ENCODE data around the gene NRG4.

DNA sequence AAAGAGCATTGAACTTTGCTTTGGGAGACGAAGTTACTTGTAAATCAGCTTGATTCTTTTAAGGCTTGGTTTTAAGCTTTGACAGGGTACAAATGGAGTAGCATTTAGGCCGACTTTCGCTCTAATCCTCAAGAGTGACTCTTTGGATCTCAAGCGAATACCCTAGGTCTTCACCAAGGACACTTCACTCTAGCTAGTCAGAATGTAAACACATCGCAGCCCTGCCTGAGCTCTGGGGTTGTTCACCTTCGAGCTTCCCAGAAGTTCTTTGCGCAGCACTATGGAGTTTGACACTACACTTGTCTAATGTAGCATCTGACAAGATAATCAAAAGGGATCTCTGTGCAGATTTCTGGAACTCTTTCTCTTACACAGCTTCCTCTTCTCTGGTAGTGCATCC lies 22.3 kb downstream of the NRG4 start:
- TF ChIP-seq, protein P1, sequence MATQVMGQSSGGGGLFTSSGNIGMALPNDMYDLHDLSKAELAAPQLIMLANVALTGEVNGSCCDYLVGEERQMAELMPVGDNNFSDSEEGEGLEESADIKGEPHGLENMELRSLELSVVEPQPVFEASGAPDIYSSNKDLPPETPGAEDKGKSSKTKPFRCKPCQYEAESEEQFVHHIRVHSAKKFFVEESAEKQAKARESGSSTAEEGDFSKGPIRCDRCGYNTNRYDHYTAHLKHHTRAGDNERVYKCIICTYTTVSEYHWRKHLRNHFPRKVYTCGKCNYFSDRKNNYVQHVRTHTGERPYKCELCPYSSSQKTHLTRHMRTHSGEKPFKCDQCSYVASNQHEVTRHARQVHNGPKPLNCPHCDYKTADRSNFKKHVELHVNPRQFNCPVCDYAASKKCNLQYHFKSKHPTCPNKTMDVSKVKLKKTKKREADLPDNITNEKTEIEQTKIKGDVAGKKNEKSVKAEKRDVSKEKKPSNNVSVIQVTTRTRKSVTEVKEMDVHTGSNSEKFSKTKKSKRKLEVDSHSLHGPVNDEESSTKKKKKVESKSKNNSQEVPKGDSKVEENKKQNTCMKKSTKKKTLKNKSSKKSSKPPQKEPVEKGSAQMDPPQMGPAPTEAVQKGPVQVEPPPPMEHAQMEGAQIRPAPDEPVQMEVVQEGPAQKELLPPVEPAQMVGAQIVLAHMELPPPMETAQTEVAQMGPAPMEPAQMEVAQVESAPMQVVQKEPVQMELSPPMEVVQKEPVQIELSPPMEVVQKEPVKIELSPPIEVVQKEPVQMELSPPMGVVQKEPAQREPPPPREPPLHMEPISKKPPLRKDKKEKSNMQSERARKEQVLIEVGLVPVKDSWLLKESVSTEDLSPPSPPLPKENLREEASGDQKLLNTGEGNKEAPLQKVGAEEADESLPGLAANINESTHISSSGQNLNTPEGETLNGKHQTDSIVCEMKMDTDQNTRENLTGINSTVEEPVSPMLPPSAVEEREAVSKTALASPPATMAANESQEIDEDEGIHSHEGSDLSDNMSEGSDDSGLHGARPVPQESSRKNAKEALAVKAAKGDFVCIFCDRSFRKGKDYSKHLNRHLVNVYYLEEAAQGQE (IDR thresholded peaks at IDR 0.05; ENCODE audit: insufficient read depth in 1 of 2, low read depth in 2 of 2, low read length in 2 of 2) = no peak
- no peak for TF ChIP-seq TAF1 (IDR thresholded peaks at IDR 0.05; ENCODE audit: borderline replicate concordance, insufficient read depth, low read length)
- TF ChIP-seq SIN3A (IDR thresholded peaks at IDR 0.05; ENCODE audit: borderline replicate concordance, insufficient read depth, low read length) = no peak

Measured in PFSK-1 (cell line).